ENCODE measurements around the gene IFFO2.

GRCh38 chr1:19000065-19000464 is 43.6 kb upstream of the IFFO2 start:
- TF ChIP-seq YY1 (IDR thresholded peaks at IDR 0.05; ENCODE audit: insufficient read depth, insufficient read length) = no peak
- no peak for TF ChIP-seq ZNF274 (IDR thresholded peaks at IDR 0.05; ENCODE audit: low read depth, low read length)
